Measurements from ENCODE around the gene OVAAL. TPM values are rescaled to one million over a fixed set of nuclear protein-coding genes. Genes with fewer than 3 reads are reported as not detected.

The OVAAL gene
- total and polyA plus RNA-seq, 4 donors = not detected

GRCh38 chr1:180603223-180603849 is 44.6 kb downstream of the OVAAL start:
- peaks cover 0 to 2% (median 0%) of the 10 kb centered on the region in 4 donors for H3K4me1 ChIP-seq (ENCODE audit: control insufficient read depth in 4 of 4, insufficient read depth in 4 of 4, low read length in 3 of 4)
- no peak overlapping the region for H3K27ac ChIP-seq (ENCODE audit: low read depth in 1 of 2, low read length in 2 of 2)
- no peaks in the 10 kb centered on the region for H3K36me3 ChIP-seq (ENCODE audit: control insufficient read depth in 4 of 4, insufficient read depth in 3 of 4, low read depth in 1 of 4, low read length in 3 of 4)
- no peak for TF ChIP-seq HNF4G (IDR thresholded peaks at IDR 0.05)
- no peak for TF ChIP-seq FOXA2 (IDR thresholded peaks at IDR 0.05)
- TF ChIP-seq NR2F2 (IDR thresholded peaks at IDR 0.05) = peak; percentile 49
- H3K9me3 ChIP-seq (ENCODE audit: control insufficient read depth in 4 of 4, low read length in 3 of 4) = no peaks in the 10 kb centered on the region
- H3K9ac ChIP-seq (ENCODE audit: low read depth in 1 of 2, low read length in 2 of 2) = no peak overlapping the region
- H3K4me3 ChIP-seq (ENCODE audit: low read depth in 1 of 3, low read length in 3 of 3) = no peak overlapping the region
- 87% methylated on average over 6 of the region's 6 CpGs for WGBS
- no peaks in the 10 kb centered on the region for H3K27me3 ChIP-seq (ENCODE audit: control insufficient read depth in 4 of 4, insufficient read depth in 4 of 4, low read length in 3 of 4)
- no peak for DNase-seq (ENCODE audit: low spot score)

DNA sequence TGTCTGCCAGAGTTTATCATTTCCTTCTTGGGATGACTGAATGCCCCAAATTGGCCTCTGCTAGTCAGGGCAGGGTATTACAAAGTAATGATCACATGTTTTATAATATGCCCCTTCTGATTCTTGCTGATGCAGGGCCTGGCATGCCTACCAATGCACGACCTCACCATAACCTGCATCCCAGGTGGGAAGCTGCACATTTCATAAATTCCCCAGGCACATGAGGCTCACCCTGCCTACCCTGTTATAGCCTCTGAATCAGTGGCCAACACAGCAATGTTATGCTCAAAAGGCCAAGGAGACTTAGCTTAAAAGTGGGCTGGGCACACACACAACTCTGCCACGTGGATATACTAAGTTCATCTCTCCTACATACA is 45.1 kb downstream of the OVAAL start:
- Histone ChIP-seq H3K9ac (ENCODE audit: low read depth in 1 of 2, low read length in 2 of 2) (no peak overlapping the region), H3K36me3 (ENCODE audit: control insufficient read depth in 4 of 4, insufficient read depth in 3 of 4, low read depth in 1 of 4, low read length in 3 of 4) (no peaks in the 10 kb centered on the region), H3K4me3 (ENCODE audit: low read depth in 1 of 3, low read length in 3 of 3) (no peak overlapping the region), H3K9me3 (ENCODE audit: control insufficient read depth in 4 of 4, low read length in 3 of 4) (no peaks in the 10 kb centered on the region), H3K27ac (ENCODE audit: low read depth in 1 of 2, low read length in 2 of 2) (no peak overlapping the region), H3K4me1 (ENCODE audit: control insufficient read depth in 4 of 4, insufficient read depth in 4 of 4, low read length in 3 of 4) (peaks cover 0 to 1% (median 0%) of the 10 kb centered on the region in 4 donors), H3K27me3 (ENCODE audit: control insufficient read depth in 4 of 4, insufficient read depth in 4 of 4, low read length in 3 of 4) (no peaks in the 10 kb centered on the region)
- WGBS = 89% methylated on average over 2 of the region's 2 CpGs
- no peak for TF ChIP-seq EGR1 (IDR thresholded peaks at IDR 0.05; ENCODE audit: low read depth in 2 of 2)
- TF ChIP-seq HNF4A (conservative IDR thresholded peaks at IDR 0.05) = no peak
- no peak for TF ChIP-seq RXRA (IDR thresholded peaks at IDR 0.05)
- TF ChIP-seq CTCF (IDR thresholded peaks at IDR 0.05; ENCODE audit: low read depth, low read length, missing input control) = no peak
- TF ChIP-seq GABPA (IDR thresholded peaks at IDR 0.05 in 1 of 2, conservative IDR thresholded peaks at IDR 0.05 in 1 of 2) = no peak
- TF ChIP-seq RAD21 (IDR thresholded peaks at IDR 0.05) = no peak
- no peak for TF ChIP-seq ATF3 (IDR thresholded peaks at IDR 0.05)
- no peak for TF ChIP-seq FOXA1 (IDR thresholded peaks at IDR 0.05)
- no peak for DNase-seq (ENCODE audit: low spot score)

GRCh38 chr1:180606155-180606554 is 47.4 kb downstream of the OVAAL start:
- DNase-seq (ENCODE audit: low spot score) = no peak
- no peaks in the 10 kb centered on the region for H3K27me3 ChIP-seq (ENCODE audit: control insufficient read depth in 4 of 4, insufficient read depth in 4 of 4, low read length in 3 of 4)
- no peak overlapping the region for H3K4me3 ChIP-seq (ENCODE audit: low read depth in 1 of 3, low read length in 3 of 3)
- no peak overlapping the region for H3K27ac ChIP-seq (ENCODE audit: low read depth in 1 of 2, low read length in 2 of 2)
- WGBS = 74% methylated on average over 2 of the region's 2 CpGs
- H3K9me3 ChIP-seq (ENCODE audit: control insufficient read depth in 4 of 4, low read length in 3 of 4) = no peaks in the 10 kb centered on the region
- H3K36me3 ChIP-seq (ENCODE audit: control insufficient read depth in 4 of 4, insufficient read depth in 3 of 4, low read depth in 1 of 4, low read length in 3 of 4) = no peaks in the 10 kb centered on the region
- no peaks in the 10 kb centered on the region for H3K4me1 ChIP-seq (ENCODE audit: control insufficient read depth in 4 of 4, insufficient read depth in 4 of 4, low read length in 3 of 4)
- H3K9ac ChIP-seq (ENCODE audit: low read depth in 1 of 2, low read length in 2 of 2) = no peak overlapping the region
- TF ChIP-seq, protein P1, sequence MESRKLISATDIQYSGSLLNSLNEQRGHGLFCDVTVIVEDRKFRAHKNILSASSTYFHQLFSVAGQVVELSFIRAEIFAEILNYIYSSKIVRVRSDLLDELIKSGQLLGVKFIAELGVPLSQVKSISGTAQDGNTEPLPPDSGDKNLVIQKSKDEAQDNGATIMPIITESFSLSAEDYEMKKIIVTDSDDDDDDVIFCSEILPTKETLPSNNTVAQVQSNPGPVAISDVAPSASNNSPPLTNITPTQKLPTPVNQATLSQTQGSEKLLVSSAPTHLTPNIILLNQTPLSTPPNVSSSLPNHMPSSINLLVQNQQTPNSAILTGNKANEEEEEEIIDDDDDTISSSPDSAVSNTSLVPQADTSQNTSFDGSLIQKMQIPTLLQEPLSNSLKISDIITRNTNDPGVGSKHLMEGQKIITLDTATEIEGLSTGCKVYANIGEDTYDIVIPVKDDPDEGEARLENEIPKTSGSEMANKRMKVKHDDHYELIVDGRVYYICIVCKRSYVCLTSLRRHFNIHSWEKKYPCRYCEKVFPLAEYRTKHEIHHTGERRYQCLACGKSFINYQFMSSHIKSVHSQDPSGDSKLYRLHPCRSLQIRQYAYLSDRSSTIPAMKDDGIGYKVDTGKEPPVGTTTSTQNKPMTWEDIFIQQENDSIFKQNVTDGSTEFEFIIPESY (IDR thresholded peaks at IDR 0.05) = no peak
- no peak for TF ChIP-seq FOXA1 (IDR thresholded peaks at IDR 0.05)
- TF ChIP-seq SP1 (IDR thresholded peaks at IDR 0.05) = no peak
- no peak for TF ChIP-seq EGR1 (IDR thresholded peaks at IDR 0.05; ENCODE audit: low read depth in 2 of 2)
- no peak for TF ChIP-seq RAD21 (IDR thresholded peaks at IDR 0.05)
- no peak for TF ChIP-seq NR2F2 (IDR thresholded peaks at IDR 0.05)
- TF ChIP-seq, protein P2, sequence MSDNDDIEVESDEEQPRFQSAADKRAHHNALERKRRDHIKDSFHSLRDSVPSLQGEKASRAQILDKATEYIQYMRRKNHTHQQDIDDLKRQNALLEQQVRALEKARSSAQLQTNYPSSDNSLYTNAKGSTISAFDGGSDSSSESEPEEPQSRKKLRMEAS (IDR thresholded peaks at IDR 0.05) = no peak
- no peak for TF ChIP-seq TAF1 (conservative IDR thresholded peaks at IDR 0.05)
- TF ChIP-seq RXRA (IDR thresholded peaks at IDR 0.05) = no peak
- no peak for TF ChIP-seq JUND (IDR thresholded peaks at IDR 0.05)
- no peak for TF ChIP-seq FOXA2 (IDR thresholded peaks at IDR 0.05)
- TF ChIP-seq GABPA (IDR thresholded peaks at IDR 0.05 in 1 of 2, conservative IDR thresholded peaks at IDR 0.05 in 1 of 2) = no peak
- TF ChIP-seq HNF4A (conservative IDR thresholded peaks at IDR 0.05) = no peak
- no peak for TF ChIP-seq HNF4G (IDR thresholded peaks at IDR 0.05)
- TF ChIP-seq, protein P3, sequence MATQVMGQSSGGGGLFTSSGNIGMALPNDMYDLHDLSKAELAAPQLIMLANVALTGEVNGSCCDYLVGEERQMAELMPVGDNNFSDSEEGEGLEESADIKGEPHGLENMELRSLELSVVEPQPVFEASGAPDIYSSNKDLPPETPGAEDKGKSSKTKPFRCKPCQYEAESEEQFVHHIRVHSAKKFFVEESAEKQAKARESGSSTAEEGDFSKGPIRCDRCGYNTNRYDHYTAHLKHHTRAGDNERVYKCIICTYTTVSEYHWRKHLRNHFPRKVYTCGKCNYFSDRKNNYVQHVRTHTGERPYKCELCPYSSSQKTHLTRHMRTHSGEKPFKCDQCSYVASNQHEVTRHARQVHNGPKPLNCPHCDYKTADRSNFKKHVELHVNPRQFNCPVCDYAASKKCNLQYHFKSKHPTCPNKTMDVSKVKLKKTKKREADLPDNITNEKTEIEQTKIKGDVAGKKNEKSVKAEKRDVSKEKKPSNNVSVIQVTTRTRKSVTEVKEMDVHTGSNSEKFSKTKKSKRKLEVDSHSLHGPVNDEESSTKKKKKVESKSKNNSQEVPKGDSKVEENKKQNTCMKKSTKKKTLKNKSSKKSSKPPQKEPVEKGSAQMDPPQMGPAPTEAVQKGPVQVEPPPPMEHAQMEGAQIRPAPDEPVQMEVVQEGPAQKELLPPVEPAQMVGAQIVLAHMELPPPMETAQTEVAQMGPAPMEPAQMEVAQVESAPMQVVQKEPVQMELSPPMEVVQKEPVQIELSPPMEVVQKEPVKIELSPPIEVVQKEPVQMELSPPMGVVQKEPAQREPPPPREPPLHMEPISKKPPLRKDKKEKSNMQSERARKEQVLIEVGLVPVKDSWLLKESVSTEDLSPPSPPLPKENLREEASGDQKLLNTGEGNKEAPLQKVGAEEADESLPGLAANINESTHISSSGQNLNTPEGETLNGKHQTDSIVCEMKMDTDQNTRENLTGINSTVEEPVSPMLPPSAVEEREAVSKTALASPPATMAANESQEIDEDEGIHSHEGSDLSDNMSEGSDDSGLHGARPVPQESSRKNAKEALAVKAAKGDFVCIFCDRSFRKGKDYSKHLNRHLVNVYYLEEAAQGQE (IDR thresholded peaks at IDR 0.05) = no peak
- no peak for TF ChIP-seq YY1 (IDR thresholded peaks at IDR 0.05)
- no peak for TF ChIP-seq ATF3 (IDR thresholded peaks at IDR 0.05)
